HG03457 (cell line): ENCODE data around the gene CRIP2.

Source experiments
- ATAC-seq: cut with Tn5 transposase; IDR thresholded peaks from one replicate; pipeline ENCODE4 v1.9.1; 2021; ENCODE audit warnings: moderate number of reproducible peaks; ENCODE audit not compliant: unreplicated experiment

Gene CRIP2

DNA sequence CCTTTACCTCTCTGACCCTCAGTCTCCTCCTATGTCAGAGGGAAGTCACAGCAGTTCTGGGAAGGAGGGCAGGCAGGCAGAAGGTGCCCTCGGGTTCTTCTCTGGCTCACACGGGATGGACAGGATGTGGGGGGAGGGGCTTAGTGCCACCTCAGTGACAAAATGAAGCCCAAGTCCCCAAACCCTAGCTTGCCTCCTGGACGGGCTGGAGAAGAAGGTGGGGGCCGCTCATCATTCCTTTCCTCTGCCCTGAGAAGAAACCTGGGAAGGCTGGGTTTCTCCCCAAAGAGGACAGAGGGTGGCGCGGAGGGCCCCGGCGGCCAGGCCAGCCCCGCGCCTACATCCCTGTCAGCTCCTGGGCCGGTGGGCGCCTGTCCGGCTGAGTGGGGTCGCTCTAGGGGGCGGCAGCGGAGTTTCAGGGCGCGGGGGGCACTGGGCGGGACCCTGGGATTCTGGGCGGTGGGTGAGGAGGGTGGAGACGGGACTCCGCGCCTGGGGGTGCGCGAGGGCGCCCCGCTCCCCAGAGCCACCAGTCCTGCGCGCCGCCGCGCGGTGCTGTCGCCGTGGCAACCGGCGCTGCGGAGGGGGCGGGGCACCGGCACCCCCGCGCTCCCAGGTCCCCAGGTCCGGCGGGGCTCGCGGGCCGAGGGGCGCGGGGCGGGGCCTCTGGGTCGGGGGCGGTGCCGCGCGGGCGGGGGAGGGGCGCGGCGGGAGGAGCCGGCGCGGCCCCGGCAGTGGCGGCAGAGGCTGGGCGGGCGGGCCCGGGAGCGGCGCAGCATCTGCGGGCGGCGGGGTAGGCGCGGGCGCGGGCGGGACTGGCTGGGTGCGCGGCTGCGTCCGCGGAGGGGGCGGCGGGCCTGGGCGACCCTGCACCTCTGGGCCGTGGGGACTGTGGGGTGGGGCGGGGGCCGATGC, 51.5 kb downstream of the CRIP2 start, which contains the start of gene TMEM121:
TMEM121 (plus strand) TSS at position 723 of the 915 bp plus-strand sequence. CDS start 2,252 bp downstream, outside the sequence.
- no peak for ATAC-seq

DNA sequence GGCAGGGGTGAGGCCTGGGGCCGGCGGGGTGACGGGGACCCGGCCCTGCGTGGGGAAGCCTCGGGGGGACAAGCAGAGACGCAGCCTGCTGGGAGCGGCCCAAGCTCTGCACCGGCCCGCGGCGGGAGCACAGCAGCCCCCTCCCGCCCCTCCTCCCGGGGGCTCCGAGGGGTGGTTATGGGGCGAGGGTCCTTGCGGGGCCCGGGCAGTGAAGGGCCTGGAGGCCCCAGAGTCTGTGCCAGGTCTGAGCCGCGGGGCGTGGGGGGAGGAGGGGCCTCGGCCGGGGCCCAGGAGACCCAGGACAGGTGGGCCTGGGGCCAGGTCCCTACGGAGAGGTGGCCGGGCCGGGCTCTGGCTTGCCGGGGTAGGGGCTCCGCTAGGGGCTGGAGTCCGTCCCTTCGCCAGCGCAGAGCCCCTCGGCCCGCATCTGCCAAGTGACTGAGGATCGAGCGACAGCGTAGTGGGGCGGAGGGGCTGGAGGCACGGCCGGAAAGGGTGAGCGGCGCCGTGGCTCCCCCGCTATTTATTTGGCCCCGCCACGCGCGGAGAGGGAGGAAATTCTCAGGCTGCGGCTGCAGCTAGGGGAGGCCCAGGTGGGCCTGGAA, 52.3 kb downstream of the CRIP2 start:
- no peak for ATAC-seq

DNA sequence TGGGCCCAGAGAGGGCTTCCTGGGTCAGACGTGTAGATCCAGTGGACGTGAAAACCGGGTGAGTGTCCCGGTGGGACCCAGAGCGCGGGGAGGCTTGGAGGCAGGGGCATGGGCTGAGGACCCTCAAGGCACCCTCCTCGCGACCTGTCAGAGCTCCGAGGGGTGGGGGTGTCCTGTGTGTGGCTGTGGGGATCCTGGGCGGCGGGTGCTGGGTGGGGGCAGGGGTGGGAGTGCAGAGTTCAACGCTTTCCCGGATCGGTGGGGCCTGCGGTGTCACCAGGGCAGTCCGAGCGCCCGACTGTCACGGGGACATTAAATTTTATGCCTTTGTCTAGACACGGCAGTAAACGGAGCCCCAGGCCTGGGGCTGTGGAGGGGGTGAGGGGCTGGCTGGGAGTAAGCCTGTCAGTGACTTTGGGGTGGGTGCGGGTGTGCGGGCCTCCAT, 52.8 kb downstream of the CRIP2 start:
- no peak for ATAC-seq

DNA sequence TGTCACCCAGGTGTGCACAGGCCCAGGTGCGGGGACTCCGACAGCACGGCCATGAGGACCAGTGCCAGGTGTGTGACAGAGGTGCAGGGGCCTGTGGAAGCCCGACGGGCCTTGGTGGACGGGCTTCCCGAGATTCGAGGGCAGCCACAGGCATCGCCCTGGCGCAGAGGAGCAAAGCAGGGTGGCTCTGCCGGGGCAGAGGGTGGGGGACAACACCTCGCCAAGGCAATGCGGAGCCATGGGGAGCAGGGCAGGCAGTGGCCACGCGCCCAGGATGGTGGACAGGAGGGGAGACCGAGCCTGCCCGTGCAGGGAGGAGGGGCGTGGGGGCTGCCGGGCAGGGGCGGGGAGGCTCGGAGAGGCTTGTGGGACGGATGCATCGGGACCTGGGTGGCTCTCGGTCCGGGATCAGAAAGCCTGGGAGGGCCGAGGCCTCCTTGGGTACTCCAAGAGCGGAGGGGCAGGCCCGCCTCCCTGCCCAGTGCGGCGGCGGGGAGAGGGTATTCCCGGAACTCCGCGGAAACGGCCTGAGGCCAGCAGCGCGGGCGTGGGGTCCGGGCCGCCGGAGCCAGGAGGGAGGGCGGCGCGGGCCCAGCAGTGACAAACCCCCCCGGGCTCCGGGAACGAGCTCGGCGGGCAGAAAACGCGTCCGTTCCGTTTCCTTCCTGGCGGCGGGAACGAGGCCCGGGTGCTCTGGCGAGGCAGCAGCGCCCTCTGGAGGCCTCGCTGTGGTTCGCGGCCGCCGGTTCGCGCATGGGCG, 53.4 kb downstream of the CRIP2 start:
- no peak for ATAC-seq

DNA sequence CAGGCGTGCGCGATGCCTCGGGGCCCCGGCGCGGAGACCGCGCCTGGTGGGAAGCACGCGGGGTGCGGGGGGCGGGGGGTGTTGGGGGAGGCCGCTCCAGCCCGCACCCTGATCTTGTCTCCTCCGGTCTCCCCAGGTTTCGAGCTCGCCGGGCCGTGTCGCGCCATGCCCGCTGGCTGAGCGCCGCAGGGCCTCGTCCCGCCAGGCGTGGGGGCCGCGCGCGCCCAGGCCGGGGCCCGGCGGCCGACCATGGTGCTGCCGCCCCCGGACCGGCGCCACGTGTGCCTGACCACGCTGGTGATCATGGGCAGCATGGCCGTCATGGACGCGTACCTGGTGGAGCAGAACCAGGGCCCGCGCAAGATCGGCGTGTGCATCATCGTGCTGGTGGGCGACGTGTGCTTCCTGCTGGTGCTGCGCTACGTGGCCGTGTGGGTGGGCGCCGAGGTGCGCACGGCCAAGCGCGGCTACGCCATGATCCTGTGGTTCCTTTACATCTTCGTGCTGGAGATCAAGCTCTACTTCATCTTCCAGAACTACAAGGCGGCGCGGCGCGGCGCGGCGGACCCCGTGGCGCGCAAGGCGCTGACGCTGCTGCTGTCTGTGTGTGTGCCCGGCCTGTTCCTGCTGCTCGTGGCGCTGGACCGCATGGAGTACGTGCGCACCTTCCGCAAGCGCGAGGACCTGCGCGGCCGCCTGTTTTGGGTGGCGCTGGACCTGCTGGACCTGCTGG, 54.1 kb downstream of the CRIP2 start:
- ATAC-seq = no peak

DNA sequence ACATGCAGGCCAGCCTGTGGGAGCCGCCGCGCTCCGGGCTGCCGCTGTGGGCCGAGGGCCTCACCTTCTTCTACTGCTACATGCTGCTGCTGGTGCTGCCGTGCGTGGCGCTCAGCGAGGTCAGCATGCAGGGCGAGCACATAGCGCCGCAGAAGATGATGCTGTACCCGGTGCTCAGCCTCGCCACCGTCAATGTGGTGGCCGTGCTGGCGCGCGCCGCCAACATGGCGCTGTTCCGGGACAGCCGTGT, 54.6 kb downstream of the CRIP2 start:
- no peak for ATAC-seq
